Left ventricle myocardium inferior (tissue), 1 donor: ENCODE measurements around the gene JPH3. TPM values are rescaled to one million over a fixed set of nuclear protein-coding genes. Genes with fewer than 3 reads are reported as not detected.

Experiments used
- DNase-seq: peaks from one replicate; pipeline ENCODE4 v3.0.0-alpha.2; 2020
- H3K27ac ChIP-seq: fragments of 200-600 bp; replicated peaks from 2 replicates; pipeline ENCODE4 v1.8.0; 2021
- H3K27me3 ChIP-seq: fragments of 200-600 bp; 2 replicates; pipeline ENCODE4 v1.8.0; 2021; ENCODE audit warnings: low read depth
- H3K36me3 ChIP-seq: fragments of 200-600 bp; 2 replicates; pipeline ENCODE4 v1.8.0; 2021
- H3K4me1 ChIP-seq: fragments of 200-600 bp; 2 replicates; pipeline ENCODE4 v1.8.0; 2021
- H3K4me3 ChIP-seq: fragments of 200-600 bp; 2 replicates; pipeline ENCODE4 v1.8.0; 2021; ENCODE audit warnings: mild to moderate bottlenecking, moderate library complexity
- H3K9me3 ChIP-seq: fragments of 200-600 bp; replicated peaks from 2 replicates; pipeline ENCODE4 v1.8.0; 2021
- CTCF ChIP-seq: fragments of 200-600 bp; IDR thresholded peaks from 2 replicates; pipeline ENCODE4 v1.8.0; 2021; ENCODE audit warnings: antibody characterized with exemption, mild to moderate bottlenecking, borderline replicate concordance
- intact Hi-C: fragments of 100-400 bp; cut with micrococcal nuclease; formaldehyde crosslinking; loops from one replicate; pipeline ENCODE4 v1.11.0; 2022
- total RNA-seq: library from RNA; stranded (reverse); fragmentation: NEBNext Ultra II Directional; extraction: Animal tissue kit (Norgen Biotek cat#: 25700); gene quantifications from one replicate; pipeline ENCODE4 v1.2.1, GENCODE V29; 2021
- donor health status: DM: no; HTN: yes; CAD: no; lungs with severe emphysema.

The JPH3 gene
- total RNA-seq, 1 donor from 2014 or later: 0.14 TPM

- no peak for DNase-seq
- peaks cover 17% of the 10 kb centered on the region for H3K9me3 ChIP-seq
- no peaks in the 10 kb centered on the region for H3K4me1 ChIP-seq
- H3K27ac ChIP-seq: no peak overlapping the region
- peaks cover 83% of the 10 kb centered on the region for H3K27me3 ChIP-seq
- H3K4me3 ChIP-seq: no peak overlapping the region
- intact Hi-C loops: no loop called here
- no peaks in the 10 kb centered on the region for H3K36me3 ChIP-seq
- TF ChIP-seq CTCF: no peak
Observed at GRCh38 chr16:87628940-87629339, 26.6 kb downstream of the JPH3 start.

- DNase-seq: no peak
- H3K4me1 ChIP-seq: peaks cover 9% of the 10 kb centered on the region
- H3K36me3 ChIP-seq: no peaks in the 10 kb centered on the region
- H3K27me3 ChIP-seq: peaks cover 86% of the 10 kb centered on the region
- no peak overlapping the region for H3K27ac ChIP-seq
- intact Hi-C loops: loop anchor here (10.0 kb wide), 1 partner anchor 206 kb away; no protein-coding TSS in a partner anchor
- peaks cover 17% of the 10 kb centered on the region for H3K9me3 ChIP-seq
- no peak for TF ChIP-seq CTCF
- no peak overlapping the region for H3K4me3 ChIP-seq
Observed at GRCh38 chr16:87631067-87631466, 28.8 kb downstream of the JPH3 start.

- intact Hi-C loops: loop anchor here (10.0 kb wide), 1 partner anchor 210 kb away; no protein-coding TSS in a partner anchor
- H3K4me3 ChIP-seq: no peak overlapping the region
- TF ChIP-seq CTCF: no peak
- H3K4me1 ChIP-seq: peaks cover 15% of the 10 kb centered on the region
- no peaks in the 10 kb centered on the region for H3K36me3 ChIP-seq
- DNase-seq: no peak
- H3K9me3 ChIP-seq: peaks cover 17% of the 10 kb centered on the region
- H3K27me3 ChIP-seq: peaks cover 68% of the 10 kb centered on the region
- no peak overlapping the region for H3K27ac ChIP-seq
Observed at GRCh38 chr16:87634411-87634810, 32.1 kb downstream of the JPH3 start.

GRCh38 chr16:87635541-87636049 is 33.3 kb downstream of the JPH3 start:
- H3K4me3 ChIP-seq: peak overlapping the region; percentile 54
- intact Hi-C loops: loop anchor here (10.0 kb wide), 1 partner anchor 211 kb away; no protein-coding TSS in a partner anchor
- peaks cover 68% of the 10 kb centered on the region for H3K27me3 ChIP-seq
- peak; percentile 44 for DNase-seq
- peak; percentile 65 for TF ChIP-seq CTCF
- H3K36me3 ChIP-seq: no peaks in the 10 kb centered on the region
- H3K9me3 ChIP-seq: peaks cover 8% of the 10 kb centered on the region
- peaks cover 15% of the 10 kb centered on the region for H3K4me1 ChIP-seq
- H3K27ac ChIP-seq: no peak overlapping the region

- Histone ChIP-seq H3K27me3 (peaks cover 68% of the 10 kb centered on the region), H3K4me3 (peak overlapping the region; percentile 54), H3K27ac (no peak overlapping the region), H3K4me1 (peaks cover 15% of the 10 kb centered on the region), H3K9me3 (peaks cover 3% of the 10 kb centered on the region), H3K36me3 (no peaks in the 10 kb centered on the region)
- TF ChIP-seq CTCF: peak; percentile 79
- intact Hi-C loops: loop anchor here (10.0 kb wide), 1 partner anchor 211 kb away; no protein-coding TSS in a partner anchor
- DNase-seq: peak; percentile 84
Observed at GRCh38 chr16:87636050-87636684, 33.9 kb downstream of the JPH3 start.
